Rectal smooth muscle tissue (tissue), 1 donor: ENCODE results near the gene SLC16A13.

Experiments
- H3K27ac ChIP-seq: one replicate; pipeline ENCODE4 v1.7.0; 2013; ENCODE audit warnings: low read depth, low read length, inconsistent platforms
- H3K27me3 ChIP-seq: one replicate; pipeline ENCODE4 v1.7.0; 2013; ENCODE audit warnings: low read length; ENCODE audit not compliant: control insufficient read depth, insufficient read depth
- H3K36me3 ChIP-seq: one replicate; pipeline ENCODE4 v1.7.0; 2013; ENCODE audit warnings: low read length; ENCODE audit not compliant: control insufficient read depth, insufficient read depth
- H3K4me1 ChIP-seq: one replicate; pipeline ENCODE4 v1.7.0; 2013; ENCODE audit warnings: low read length; ENCODE audit not compliant: control insufficient read depth, insufficient read depth
- H3K4me3 ChIP-seq: one replicate; pipeline ENCODE4 v1.7.0; 2013; ENCODE audit warnings: low read length
- H3K9ac ChIP-seq: one replicate; pipeline ENCODE4 v1.7.0; 2013; ENCODE audit warnings: low read length

Gene SLC16A13

GRCh38 chr17:7001318-7001961, 34.4 kb upstream of the SLC16A13 start:
- no peaks in the 10 kb centered on the region for H3K27me3 ChIP-seq
- H3K4me3 ChIP-seq, result no peak overlapping the region
- H3K36me3 ChIP-seq, result peaks cover 22% of the 10 kb centered on the region
- H3K4me1 ChIP-seq, result no peaks in the 10 kb centered on the region
- H3K27ac ChIP-seq, result no peak overlapping the region
- H3K9ac ChIP-seq, result no peak overlapping the region

DNA sequence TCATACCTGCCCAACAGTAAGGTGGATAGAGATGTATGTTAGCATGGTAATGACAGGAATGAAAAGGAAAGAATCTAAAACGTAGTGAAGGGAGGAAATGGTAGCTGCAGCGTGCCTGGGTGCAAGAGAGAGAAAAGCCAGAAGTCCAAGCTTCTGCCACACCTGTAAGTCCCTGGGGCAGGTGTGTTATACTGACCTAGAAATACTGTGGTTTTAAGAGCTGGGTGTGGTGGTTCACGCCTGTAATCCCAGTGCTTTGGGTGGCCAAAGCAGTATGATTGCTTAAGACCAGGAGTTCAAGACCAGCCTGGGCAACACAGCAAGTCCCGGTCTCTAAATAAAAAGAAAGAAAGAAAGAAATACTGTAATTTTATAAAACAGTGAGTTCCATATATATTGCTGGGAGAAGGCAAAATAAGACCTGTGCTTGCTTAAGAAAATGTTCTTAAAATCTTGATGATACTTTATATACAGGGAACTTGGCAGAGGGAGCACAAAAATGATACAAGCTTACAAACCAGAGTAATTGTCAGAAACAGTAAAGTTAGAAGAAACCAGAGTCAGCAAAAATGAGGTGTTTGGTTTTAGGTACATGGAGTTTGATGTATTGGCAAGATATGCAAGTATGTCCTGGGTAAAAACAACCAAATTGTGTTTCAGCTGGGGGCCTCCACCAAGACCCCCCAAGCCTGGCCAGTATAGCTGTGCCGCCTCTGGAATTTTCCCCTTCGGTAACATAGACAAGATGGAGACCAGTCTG, 33.3 kb upstream of the SLC16A13 start:
- H3K36me3 ChIP-seq, result peaks cover 22% of the 10 kb centered on the region
- H3K4me1 ChIP-seq, result no peaks in the 10 kb centered on the region
- no peak overlapping the region for H3K4me3 ChIP-seq
- no peak overlapping the region for H3K9ac ChIP-seq
- H3K27ac ChIP-seq, result no peak overlapping the region
- H3K27me3 ChIP-seq, result no peaks in the 10 kb centered on the region

DNA sequence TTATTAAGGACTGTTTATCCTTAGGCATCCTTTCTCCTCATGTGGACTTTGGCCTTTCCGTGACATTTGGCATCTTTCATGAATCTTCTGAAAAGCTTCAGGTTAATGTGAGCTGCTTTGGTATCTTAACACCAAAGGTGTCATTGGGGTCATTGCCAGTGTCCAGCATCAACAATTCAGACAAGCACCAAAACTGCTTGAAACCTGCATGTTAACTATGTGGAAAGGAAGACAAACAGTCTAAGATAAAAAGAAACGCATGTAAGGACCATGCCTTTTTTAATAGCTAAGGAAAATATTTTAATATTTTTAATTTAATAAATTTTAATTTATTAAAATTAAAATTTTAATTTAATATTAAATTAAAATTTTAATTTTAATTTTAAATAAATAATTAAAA, 32.1 kb upstream of the SLC16A13 start:
- Histone ChIP-seq H3K27me3 (no peaks in the 10 kb centered on the region), H3K36me3 (peaks cover 20% of the 10 kb centered on the region), H3K9ac (no peak overlapping the region), H3K27ac (no peak overlapping the region), H3K4me1 (no peaks in the 10 kb centered on the region), H3K4me3 (no peak overlapping the region)

DNA sequence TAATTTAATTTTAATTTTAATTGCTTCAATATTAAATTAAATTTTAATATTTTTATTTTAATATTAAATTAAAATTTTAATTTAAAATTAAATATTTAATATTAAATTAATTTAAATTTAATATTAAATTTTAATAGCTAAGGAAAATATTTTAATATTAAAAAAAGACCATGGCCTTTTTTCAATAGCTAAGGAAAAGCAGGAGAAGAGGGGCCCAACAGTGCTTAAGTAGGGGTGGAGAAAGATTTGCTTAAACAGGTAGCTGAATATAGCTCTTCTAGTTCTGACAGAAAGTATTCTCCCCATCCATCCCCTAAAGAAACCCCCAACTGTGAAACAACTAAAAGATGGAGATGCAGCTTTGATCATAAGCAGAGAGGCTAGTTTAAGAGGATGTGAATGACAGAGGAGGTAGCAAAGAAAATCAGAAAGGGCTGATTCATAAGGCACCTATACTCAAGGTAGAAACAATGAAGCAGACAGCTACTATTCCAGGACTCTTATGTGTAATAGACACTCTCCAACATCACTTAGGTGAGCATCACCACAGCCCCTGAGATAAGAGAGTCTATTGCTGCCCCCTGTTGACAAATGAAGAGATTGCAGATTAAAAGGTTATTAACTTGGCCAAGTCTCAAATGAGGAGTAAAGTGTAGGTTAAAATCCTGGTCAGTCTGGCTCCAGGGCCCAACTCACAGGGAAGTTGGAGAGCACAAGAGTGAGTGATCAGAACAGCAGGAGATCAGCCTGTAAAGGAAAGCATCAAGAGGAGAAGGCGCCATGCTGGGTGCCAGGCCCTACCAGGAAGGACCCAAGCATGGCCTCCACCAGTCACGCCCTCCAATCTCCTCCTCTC, 31.2 kb upstream of the SLC16A13 start:
- no peaks in the 10 kb centered on the region for H3K27me3 ChIP-seq
- H3K9ac ChIP-seq, result no peak overlapping the region
- H3K27ac ChIP-seq, result no peak overlapping the region
- H3K36me3 ChIP-seq, result peaks cover 19% of the 10 kb centered on the region
- no peaks in the 10 kb centered on the region for H3K4me1 ChIP-seq
- H3K4me3 ChIP-seq, result no peak overlapping the region

DNA sequence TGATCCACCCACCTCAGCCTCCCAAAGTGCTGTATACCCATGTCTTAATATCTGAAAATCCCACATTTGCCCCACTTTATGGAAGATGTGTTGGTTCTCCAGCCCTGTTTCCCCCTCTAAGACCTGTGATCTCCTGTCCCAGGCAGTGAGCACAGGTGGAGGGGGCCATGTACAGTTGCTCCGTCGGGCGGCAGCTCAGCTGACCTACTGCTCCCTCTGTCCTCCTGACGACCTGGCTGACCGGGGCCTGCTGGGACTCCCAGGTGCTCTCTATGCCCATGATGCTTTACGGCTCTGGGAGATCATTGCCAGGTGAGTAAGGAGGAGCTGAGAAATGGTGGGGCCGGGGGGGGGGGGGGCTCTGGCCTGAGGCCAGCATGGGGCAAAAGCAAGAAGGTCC, 30.1 kb upstream of the SLC16A13 start:
- Histone ChIP-seq H3K36me3 (peaks cover 13% of the 10 kb centered on the region), H3K4me1 (peaks cover 2% of the 10 kb centered on the region)

GRCh38 chr17:7007143-7007542, 28.7 kb upstream of the SLC16A13 start:
- Histone ChIP-seq H3K36me3 (peaks cover 4% of the 10 kb centered on the region), H3K27me3 (no peaks in the 10 kb centered on the region), H3K9ac (no peak overlapping the region), H3K4me1 (peaks cover 12% of the 10 kb centered on the region), H3K4me3 (no peak overlapping the region), H3K27ac (no peak overlapping the region)

More for the DNA sequence above, 30.1 kb upstream of the SLC16A13 start:
- Histone ChIP-seq H3K27ac (no peak overlapping the region), H3K27me3 (no peaks in the 10 kb centered on the region), H3K9ac (no peak overlapping the region), H3K4me3 (no peak overlapping the region)

- Histone ChIP-seq H3K27ac (no peak overlapping the region), H3K36me3 (peaks cover 3% of the 10 kb centered on the region), H3K27me3 (no peaks in the 10 kb centered on the region), H3K9ac (no peak overlapping the region), H3K4me3 (peak overlapping the region; percentile 2), H3K4me1 (peaks cover 25% of the 10 kb centered on the region)
Observed at GRCh38 chr17:7010523-7010922, 25.3 kb upstream of the SLC16A13 start.

DNA sequence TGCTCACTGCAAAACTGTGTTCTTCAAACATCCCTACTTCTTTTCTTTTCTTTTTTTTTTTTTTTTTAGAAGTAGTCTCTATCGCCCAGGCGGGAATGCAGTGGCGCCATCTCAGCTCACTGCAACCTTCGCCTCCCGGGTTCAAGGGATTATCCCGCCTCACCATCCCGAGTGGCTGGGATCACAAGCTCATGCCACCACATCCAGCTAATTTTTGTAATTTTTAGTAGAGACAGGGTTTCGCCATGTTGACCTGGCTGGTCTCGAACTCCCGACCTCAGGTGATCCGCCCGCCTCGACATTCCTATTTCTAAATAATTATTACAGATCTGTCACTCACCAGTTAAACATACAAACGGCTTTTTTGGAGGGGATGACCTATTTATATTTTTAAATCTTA, 24.4 kb upstream of the SLC16A13 start:
- Histone ChIP-seq H3K4me1 (peaks cover 27% of the 10 kb centered on the region), H3K27ac (no peak overlapping the region)

GRCh38 chr17:7011942-7012254, 23.9 kb upstream of the SLC16A13 start:
- Histone ChIP-seq H3K36me3 (peaks cover 5% of the 10 kb centered on the region), H3K27ac (peak overlapping the region; percentile 96), H3K9ac (peak overlapping the region; percentile 57), H3K27me3 (no peaks in the 10 kb centered on the region), H3K4me3 (peak overlapping the region; percentile 86), H3K4me1 (peaks cover 27% of the 10 kb centered on the region)

More for the DNA sequence above, 24.4 kb upstream of the SLC16A13 start:
- Histone ChIP-seq H3K4me3 (peak overlapping the region; percentile 86), H3K36me3 (peaks cover 3% of the 10 kb centered on the region), H3K9ac (no peak overlapping the region), H3K27me3 (no peaks in the 10 kb centered on the region)

- H3K36me3 ChIP-seq, result peaks cover 9% of the 10 kb centered on the region
- H3K4me1 ChIP-seq, result peaks cover 39% of the 10 kb centered on the region
- no peaks in the 10 kb centered on the region for H3K27me3 ChIP-seq
- peak overlapping the region; percentile 86 for H3K4me3 ChIP-seq
- peak overlapping the region; percentile 72 for H3K9ac ChIP-seq
- peak overlapping the region; percentile 96 for H3K27ac ChIP-seq
Observed at GRCh38 chr17:7014261-7014994, 21.4 kb upstream of the SLC16A13 start.

GRCh38 chr17:7014995-7015958, 20.5 kb upstream of the SLC16A13 start:
- Histone ChIP-seq H3K4me3 (peak overlapping the region; percentile 89), H3K4me1 (peaks cover 39% of the 10 kb centered on the region), H3K36me3 (peaks cover 6% of the 10 kb centered on the region), H3K9ac (peak overlapping the region; percentile 88), H3K27ac (peak overlapping the region; percentile 96), H3K27me3 (no peaks in the 10 kb centered on the region)
